ENCODE data around the gene ATP1B3. TPM values are rescaled to one million over a fixed set of nuclear protein-coding genes. Genes with fewer than 3 reads are reported as not detected.
"Not testable (repeated sequence)": the region's sequence is repeated elsewhere in the genome, so short reads cannot be mapped to it uniquely, and the experiment has no call there.

Gene ATP1B3
- total RNA-seq, 8 experiments from 2014 or later: 49.5 to 173 (median 65.8) TPM

DNA sequence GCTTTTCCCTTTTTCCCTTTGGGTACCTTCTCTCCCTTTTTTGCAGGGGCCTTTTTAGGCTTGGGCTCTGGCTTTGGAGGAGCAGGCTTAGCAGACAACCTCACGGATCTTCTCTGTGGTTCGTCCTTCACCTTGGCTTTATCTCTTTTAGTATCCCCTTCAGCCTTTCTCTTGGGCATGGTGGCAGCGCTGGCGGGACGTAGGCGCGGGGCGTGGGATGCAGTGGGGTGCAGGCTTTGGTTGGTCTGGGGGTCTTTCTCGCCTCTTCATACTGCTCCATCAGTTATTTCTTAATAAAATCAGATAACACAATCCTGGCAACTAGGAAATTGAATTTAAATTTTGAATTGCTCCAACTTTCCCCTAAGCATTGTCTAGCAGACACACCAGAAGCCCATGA, 11.3 kb upstream of the ATP1B3 start:
- Histone ChIP-seq H3K4me3 (no peak overlapping the region), H3K27ac (no peak overlapping the region), H3K4me1 (replicated peaks in 1 of 2) (no peaks in the 10 kb centered on the region)
- WGBS, 10 experiments: 71 to 100% (median 86%) methylated on average over 1 to 9 of the region's 9 CpGs; no CpG with 5 or more reads in 1 of the 10 experiments
- ATAC-seq (replicated peaks in 6 of 8): no peak
- in situ Hi-C loops (cut with MboI; ENCODE audit: low pct_unique_long_range_greater_than_20kb in 2 of 9, low sequenced_read_pairs in 9 of 9, unreplicated experiment in 9 of 9): no loop called here

DNA sequence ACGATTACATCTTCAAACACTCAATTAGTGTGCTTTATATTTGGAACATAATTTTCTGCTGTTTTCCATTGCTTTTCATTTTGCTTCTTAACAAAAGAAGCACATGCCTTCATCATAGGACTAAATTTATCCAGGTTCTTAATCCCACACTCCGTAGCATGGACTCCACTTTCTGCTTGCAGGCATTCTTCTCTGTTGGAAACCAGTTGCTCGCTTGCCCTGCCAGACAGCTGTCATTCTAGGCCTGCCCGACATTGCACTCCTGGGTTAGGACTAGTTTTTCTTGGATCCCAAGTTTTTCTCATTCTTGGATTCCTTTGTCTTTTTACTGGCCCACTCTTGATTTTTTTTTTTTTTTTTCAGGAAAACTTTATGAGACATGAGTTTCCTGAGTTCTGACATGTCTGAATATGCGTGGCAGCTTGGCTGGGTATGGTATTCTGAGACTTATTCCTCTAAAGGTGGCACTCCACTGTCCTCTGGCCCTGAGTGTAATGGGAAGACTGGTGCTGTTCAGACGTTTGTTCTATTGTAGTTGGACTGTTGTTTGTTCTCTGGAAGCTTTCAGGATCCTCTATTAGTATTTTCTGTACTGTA, 6.3 kb upstream of the ATP1B3 start:
- H3K27ac ChIP-seq: no peak overlapping the region
- 55 to 95% (median 81%) methylated on average over 3 to 6 of the region's 6 CpGs for WGBS, 10 experiments
- no peak for ATAC-seq (replicated peaks in 6 of 8)
- H3K4me1 ChIP-seq (replicated peaks in 1 of 2): no peaks in the 10 kb centered on the region
- H3K4me3 ChIP-seq: no peak overlapping the region
- in situ Hi-C loops (cut with MboI; ENCODE audit: low pct_unique_long_range_greater_than_20kb in 2 of 9, low sequenced_read_pairs in 9 of 9, unreplicated experiment in 9 of 9): no loop called here

DNA sequence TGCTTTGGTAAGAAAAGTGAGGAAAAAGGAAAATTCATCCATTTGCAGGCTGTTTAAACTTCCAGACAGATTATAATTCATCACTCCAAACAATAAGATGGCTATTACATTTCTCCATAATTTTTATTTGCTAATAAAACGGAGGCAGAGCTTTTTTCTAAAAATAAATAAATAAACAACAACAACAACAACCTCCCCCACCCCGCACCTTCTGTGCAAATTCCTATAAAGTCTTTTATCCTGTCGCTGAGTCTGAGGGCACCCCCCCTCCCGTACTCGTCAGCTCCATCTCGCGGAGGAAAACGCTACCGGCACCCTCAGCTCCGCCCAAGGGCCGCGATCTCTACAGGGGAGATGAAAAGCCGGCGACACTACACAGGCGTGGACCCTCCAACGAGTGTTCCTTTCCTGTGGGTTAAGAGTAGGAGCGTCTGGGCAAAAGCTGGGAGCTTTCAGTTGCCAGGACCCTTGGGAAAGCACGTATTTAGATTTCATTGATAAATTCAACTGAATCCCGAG, 1.0 kb upstream of the ATP1B3 start:
- peak; percentile 51 to 76 (median 72) for ATAC-seq (replicated peaks in 6 of 8)
- H3K4me1 ChIP-seq (replicated peaks in 1 of 2): no peaks in the 10 kb centered on the region
- H3K4me3 ChIP-seq: peak overlapping the region; percentile 70 to 100 (median 85)
- WGBS, 10 experiments: 0 to 5% (median 0%) methylated on average over 1 to 14 of the region's 19 CpGs
- peak overlapping the region; percentile 97 for H3K27ac ChIP-seq
- in situ Hi-C loops (cut with MboI; ENCODE audit: low pct_unique_long_range_greater_than_20kb in 2 of 9, low sequenced_read_pairs in 9 of 9, unreplicated experiment in 9 of 9): no loop called here

DNA sequence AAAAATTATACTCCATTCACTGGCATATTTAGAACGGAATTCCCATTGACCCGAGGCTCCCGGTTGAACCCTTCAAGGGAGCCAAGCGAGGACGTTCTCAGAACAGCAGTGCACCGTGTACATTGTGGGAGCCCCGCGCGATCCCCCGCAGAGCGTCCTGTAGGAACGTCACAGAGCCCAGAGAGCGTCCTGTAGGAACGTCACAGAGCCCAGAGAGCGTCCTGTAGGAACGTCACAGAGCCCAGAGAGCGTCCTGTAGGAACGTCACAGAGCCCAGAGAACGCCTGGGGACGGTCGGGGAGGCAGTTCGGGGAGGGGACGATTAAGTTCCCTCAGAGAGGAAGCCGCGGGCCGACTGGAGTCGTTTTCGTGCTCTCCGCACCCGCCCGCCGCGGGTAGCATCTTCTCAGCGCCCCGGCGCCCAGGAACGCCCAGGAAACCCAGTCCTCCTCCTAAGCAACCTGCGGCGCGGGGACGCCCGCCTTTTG, 506 bp upstream of the ATP1B3 start:
- 0 to 2% (median 0%) methylated on average over 2 to 21 of the region's 42 CpGs; no CpG with 5 or more reads in 4 of the 10 experiments for WGBS, 10 experiments
- peak; percentile 75 to 93 (median 86) for ATAC-seq (replicated peaks in 6 of 8)
- in situ Hi-C loops (cut with MboI; ENCODE audit: low pct_unique_long_range_greater_than_20kb in 2 of 9, low sequenced_read_pairs in 9 of 9, unreplicated experiment in 9 of 9): no loop called here
- Histone ChIP-seq H3K27ac (peak overlapping the region; percentile 97), H3K4me3 (peak overlapping the region; percentile 70 to 100 (median 85)), H3K4me1 (replicated peaks in 1 of 2) (peaks cover 0 to 2% of the 10 kb centered on the region in 2 donors)

DNA sequence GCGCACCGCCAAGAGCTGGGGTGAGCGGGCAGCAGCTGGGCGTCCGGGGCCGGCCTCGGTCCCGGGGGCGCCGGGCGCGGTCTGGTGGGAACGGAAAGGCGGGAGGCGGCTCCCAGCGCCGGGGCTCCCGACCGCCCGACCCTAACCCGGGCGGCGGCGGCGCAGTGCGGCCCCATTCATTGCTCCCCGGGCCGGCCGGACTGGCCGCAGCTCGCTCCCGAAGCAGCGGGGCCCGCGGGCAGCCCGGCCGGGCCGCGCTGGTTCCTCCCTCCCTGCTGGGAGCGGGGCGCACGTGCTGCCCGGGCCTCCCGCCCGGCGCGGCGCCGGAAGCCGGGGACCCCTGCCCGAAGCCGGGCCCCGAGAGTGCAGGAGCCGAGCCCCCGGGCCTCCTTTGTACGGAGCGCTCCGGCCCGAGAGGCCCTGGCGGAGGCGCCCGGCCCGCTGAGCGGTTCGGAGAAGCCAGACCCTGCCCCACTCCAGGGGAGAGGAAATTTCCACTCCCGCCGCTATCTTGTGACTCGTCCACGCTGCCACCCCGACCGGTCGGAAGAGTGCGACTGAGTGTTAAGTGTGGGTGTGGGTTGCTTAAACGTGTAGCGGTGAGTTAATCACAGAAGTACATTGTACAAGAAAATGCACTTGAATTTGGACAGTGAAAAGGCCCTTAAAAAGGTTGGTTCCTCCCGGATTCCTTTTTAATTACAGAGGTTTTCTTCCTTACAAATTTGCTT, 613 bp downstream of the ATP1B3 start:
- peak; percentile 6 to 18 (median 13) for ATAC-seq (replicated peaks in 6 of 8)
- Histone ChIP-seq H3K4me1 (replicated peaks in 1 of 2) (peaks cover 5 to 7% of the 10 kb centered on the region in 2 donors), H3K4me3 (peak overlapping the region; percentile 70 to 100 (median 85)), H3K27ac (peak overlapping the region; percentile 97)
- WGBS, 10 experiments: 0 to 1% (median 0%) methylated on average over 1 to 10 of the region's 76 CpGs; no CpG with 5 or more reads in 2 of the 10 experiments
- in situ Hi-C loops (cut with MboI; ENCODE audit: low pct_unique_long_range_greater_than_20kb in 2 of 9, low sequenced_read_pairs in 9 of 9, unreplicated experiment in 9 of 9): no loop called here

DNA sequence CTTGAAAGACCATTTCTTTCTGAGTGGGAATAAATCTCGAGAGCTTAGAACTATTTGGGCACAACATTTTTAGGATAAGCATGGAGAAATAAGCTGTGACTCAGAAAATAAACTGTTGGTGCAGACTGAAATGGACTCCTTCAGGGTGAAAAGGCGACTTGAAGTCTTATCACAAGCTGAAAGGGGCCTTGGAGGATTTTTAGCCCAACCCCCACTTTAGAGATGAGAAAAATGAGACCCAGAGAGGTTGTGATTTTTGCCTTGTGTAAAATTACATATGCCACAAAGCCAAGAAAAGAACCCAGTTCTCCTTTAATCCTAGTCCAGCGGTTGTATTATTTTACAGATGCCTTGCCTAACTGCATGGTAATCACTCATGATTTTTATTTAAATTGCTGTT, 1.5 kb downstream of the ATP1B3 start:
- Histone ChIP-seq H3K4me3 (peak overlapping the region; percentile 70 to 100 (median 85)), H3K4me1 (replicated peaks in 1 of 2) (peaks cover 5 to 7% of the 10 kb centered on the region in 2 donors), H3K27ac (no peak overlapping the region)
- ATAC-seq (replicated peaks in 6 of 8): no peak
- 0 to 13% (median 0%) methylated on average over 1 to 3 of the region's 3 CpGs for WGBS, 10 experiments
- in situ Hi-C loops (cut with MboI; ENCODE audit: low pct_unique_long_range_greater_than_20kb in 2 of 9, low sequenced_read_pairs in 9 of 9, unreplicated experiment in 9 of 9): no loop called here

DNA sequence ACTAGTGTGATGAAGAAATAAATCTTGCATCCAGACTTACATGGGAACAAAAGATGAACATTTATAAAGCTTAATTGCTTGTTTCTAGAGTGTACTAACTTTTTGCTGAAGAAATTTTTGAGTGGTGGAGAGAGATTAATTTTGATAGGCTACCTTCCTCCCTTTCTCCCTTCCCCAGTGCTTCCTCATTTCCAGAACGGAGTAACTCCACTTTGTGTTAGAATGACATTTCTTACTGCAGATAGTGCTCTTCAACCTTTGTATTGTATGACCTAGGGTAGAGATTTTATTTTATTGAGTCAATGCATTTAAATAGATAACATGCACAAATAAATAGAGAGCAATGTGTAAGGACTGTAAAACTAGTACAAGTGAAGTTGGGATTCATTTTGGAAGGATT, 1.9 kb downstream of the ATP1B3 start:
- Histone ChIP-seq H3K27ac (no peak overlapping the region), H3K4me1 (replicated peaks in 1 of 2) (peaks cover 5 to 7% of the 10 kb centered on the region in 2 donors), H3K4me3 (peak overlapping the region; percentile 70 to 100 (median 85))
- WGBS, 10 experiments: 0 to 20% (median 0%) methylated on average over 1 of the region's 1 CpG; no CpG with 5 or more reads in 3 of the 10 experiments
- in situ Hi-C loops (cut with MboI; ENCODE audit: low pct_unique_long_range_greater_than_20kb in 2 of 9, low sequenced_read_pairs in 9 of 9, unreplicated experiment in 9 of 9): no loop called here
- no peak for ATAC-seq (replicated peaks in 6 of 8)

DNA sequence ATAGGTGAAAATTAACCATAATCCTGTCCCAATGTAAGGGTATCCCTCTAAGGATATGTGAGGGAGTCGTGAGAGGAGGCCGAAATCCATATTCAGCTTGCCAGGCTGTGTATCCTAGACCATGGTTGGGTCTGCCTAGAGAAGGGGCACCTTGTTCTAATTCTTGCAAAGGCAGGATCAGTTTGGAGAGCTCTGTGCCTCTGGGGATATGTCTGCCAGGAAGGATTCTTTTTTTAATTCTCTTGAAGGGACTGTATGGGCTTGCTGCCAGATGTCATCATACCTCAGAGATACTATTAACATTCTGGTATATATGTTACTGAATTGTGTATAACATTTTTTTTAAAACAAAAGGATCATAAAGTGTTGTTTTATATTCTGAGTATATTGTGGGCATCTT, 2.4 kb downstream of the ATP1B3 start:
- Histone ChIP-seq H3K27ac (no peak overlapping the region), H3K4me1 (replicated peaks in 1 of 2) (peaks cover 5 to 7% of the 10 kb centered on the region in 2 donors), H3K4me3 (peak overlapping the region; percentile 70 to 100 (median 85))
- in situ Hi-C loops (cut with MboI; ENCODE audit: low pct_unique_long_range_greater_than_20kb in 2 of 9, low sequenced_read_pairs in 9 of 9, unreplicated experiment in 9 of 9): no loop called here
- WGBS, 10 experiments: 30 to 93% (median 53%) methylated on average over 2 of the region's 2 CpGs; no CpG with 5 or more reads in 5 of the 10 experiments
- ATAC-seq (replicated peaks in 6 of 8): no peak

DNA sequence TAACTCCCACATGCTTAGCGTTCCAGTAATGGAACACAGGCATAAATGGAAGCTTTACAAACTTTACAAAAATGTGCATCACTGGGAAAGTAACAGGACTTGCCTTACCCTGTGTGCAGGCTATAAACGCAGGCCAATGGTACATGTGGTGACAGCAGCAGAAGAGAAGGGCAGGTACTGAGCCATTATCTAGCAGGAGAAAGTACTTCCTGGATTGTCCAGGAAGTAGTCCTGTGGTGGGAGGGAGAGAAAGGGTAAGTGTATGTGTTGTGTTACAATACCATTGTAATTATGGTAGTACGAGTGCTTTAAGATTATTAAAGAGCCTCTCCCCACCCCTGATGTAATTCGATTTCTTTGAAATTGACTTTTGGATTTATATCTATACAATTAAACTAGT, 5.3 kb downstream of the ATP1B3 start:
- 42 to 100% (median 92%) methylated on average over 2 to 4 of the region's 4 CpGs for WGBS, 10 experiments
- ATAC-seq (replicated peaks in 6 of 8): no peak
- in situ Hi-C loops (cut with MboI; ENCODE audit: low pct_unique_long_range_greater_than_20kb in 2 of 9, low sequenced_read_pairs in 9 of 9, unreplicated experiment in 9 of 9): no loop called here
- no peak overlapping the region for H3K4me3 ChIP-seq
- H3K27ac ChIP-seq: no peak overlapping the region
- H3K4me1 ChIP-seq (replicated peaks in 1 of 2): peaks cover 5 to 7% of the 10 kb centered on the region in 2 donors

DNA sequence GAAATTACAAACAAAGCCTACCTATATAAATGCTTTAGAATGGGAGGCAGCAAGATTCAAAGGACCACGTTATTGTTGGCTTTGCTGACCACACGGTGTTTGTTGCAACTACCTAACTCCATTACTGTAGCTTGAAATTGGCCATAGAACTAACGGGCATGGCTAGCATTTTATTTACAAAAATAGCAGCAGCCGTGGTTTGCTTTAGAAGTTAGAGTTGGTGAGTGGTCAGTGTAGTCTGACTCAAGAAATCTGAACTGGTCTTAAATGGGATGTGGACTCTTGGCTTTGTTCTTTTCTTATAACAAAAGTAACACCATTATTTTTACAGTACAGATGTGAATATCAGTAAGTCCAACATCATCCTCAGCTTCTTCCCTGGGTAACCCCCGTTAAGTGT, 10.6 kb downstream of the ATP1B3 start:
- H3K4me1 ChIP-seq (replicated peaks in 1 of 2): peaks cover 0 to 7% of the 10 kb centered on the region in 2 donors
- no peak for ATAC-seq (replicated peaks in 6 of 8)
- no peak overlapping the region for H3K27ac ChIP-seq
- WGBS, 10 experiments: 90 to 100% (median 95%) methylated on average over 2 to 5 of the region's 5 CpGs; no CpG with 5 or more reads in 1 of the 10 experiments
- no peak overlapping the region for H3K4me3 ChIP-seq
- in situ Hi-C loops (cut with MboI; ENCODE audit: low pct_unique_long_range_greater_than_20kb in 2 of 9, low sequenced_read_pairs in 9 of 9, unreplicated experiment in 9 of 9): no loop called here

DNA sequence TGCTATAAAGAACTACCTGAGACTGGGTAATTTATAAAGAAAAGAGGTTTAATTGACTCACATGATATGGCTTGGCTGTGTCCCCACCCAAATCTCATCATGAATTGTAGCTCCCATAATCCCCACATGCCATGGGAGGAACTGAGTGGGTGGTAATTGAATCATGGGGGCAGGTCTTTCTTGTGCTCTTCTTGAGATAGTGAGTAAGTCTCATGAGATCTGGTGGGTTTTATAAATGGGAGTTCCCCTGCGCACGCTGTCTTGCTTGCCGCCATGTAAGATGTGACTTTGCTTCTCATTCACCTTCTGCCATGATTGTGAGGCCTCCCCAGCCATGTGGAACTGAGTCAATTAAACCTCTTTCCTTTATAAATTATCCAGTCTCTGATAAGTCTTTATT, 12.1 kb downstream of the ATP1B3 start:
- H3K4me1 ChIP-seq (replicated peaks in 1 of 2); in situ Hi-C loops (cut with MboI; ENCODE audit: low pct_unique_long_range_greater_than_20kb in 2 of 9, low sequenced_read_pairs in 9 of 9, unreplicated experiment in 9 of 9); H3K27ac ChIP-seq; H3K4me3 ChIP-seq; ATAC-seq (replicated peaks in 6 of 8): not testable (repeated sequence)
- 67 to 100% (median 100%) methylated on average over 1 to 3 of the region's 3 CpGs; no CpG with 5 or more reads in 3 of the 10 experiments for WGBS, 10 experiments

DNA sequence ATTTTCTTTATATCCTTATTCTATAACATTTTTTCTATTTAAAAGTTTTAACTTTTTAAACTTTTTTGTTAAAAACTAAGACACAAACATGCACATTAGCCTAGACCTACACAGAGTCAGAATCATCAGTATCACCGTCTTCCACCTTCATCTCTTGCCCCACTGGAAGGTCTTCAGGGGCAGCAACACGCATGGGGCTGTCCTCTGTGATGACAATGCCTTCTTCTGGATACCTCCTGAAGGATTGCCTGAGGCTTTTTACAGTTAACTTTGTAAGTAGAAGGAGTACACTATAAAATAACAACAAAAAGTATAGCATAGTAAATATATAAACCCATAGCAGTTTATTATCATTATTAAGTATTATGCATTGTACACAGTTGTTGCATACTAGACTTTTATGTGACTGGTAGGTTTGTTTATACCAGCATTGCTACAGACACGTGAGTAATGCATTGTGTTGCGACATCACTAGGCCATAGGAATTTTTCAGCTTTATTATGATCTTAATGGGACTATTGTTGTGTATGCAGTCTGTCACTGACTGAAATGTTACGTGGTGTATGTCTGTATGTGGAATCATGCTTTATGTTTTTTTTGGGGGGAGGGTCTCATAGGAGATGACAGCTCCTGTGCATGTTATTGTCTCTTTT, 18.2 kb downstream of the ATP1B3 start:
- WGBS, 10 experiments: 0 to 100% (median 85%) methylated on average over 1 to 5 of the region's 5 CpGs
- H3K27ac ChIP-seq: no peak overlapping the region
- peak in 6 of 8 experiments; percentile 13 to 72 (median 64) for ATAC-seq (replicated peaks in 6 of 8)
- peaks cover 0 to 7% of the 10 kb centered on the region in 2 donors for H3K4me1 ChIP-seq (replicated peaks in 1 of 2)
- in situ Hi-C loops (cut with MboI; ENCODE audit: low pct_unique_long_range_greater_than_20kb in 2 of 9, low sequenced_read_pairs in 9 of 9, unreplicated experiment in 9 of 9): no loop called here
- no peak overlapping the region for H3K4me3 ChIP-seq

DNA sequence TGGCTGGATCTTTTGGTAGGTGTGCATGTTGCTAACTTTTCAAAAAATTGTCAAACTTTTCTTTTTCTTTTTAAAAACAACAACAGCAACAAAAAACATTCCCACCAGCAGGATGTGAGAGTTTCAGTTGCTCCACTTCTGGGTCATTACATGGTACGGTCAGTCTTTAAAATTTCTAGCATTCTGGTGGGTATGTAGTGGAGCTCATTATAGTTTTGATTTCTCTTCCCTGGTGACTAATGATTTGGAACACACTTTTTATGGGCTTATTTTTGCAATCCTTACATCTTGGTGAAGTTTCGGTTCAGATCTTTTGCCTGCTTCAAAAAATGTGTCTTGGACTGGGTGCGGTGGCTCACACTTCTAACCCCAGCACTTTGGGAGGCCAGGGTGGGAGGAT, 19.3 kb downstream of the ATP1B3 start:
- 80 to 100% (median 98%) methylated on average over 1 to 3 of the region's 3 CpGs; no CpG with 5 or more reads in 2 of the 10 experiments for WGBS, 10 experiments
- Histone ChIP-seq H3K4me3 (no peak overlapping the region), H3K4me1 (replicated peaks in 1 of 2) (peaks cover 0 to 7% of the 10 kb centered on the region in 2 donors), H3K27ac (no peak overlapping the region)
- in situ Hi-C loops (cut with MboI; ENCODE audit: low pct_unique_long_range_greater_than_20kb in 2 of 9, low sequenced_read_pairs in 9 of 9, unreplicated experiment in 9 of 9): no loop called here
- no peak for ATAC-seq (replicated peaks in 6 of 8)

Data from motor neuron (in vitro differentiated cells).